ENCODE measurements around the gene MBD6. TPM values are rescaled to one million over a fixed set of nuclear protein-coding genes. Genes with fewer than 3 reads are reported as not detected.

MBD6 gene
- total and polyA plus RNA-seq, 2 of the 4 experiments (the other 2 are of a cell fraction): 0.90 to 9.3 TPM

GRCh38 chr12:57558864-57559263 lies 36.2 kb downstream of the MBD6 start:
- CTCF ChIA-PET: interaction anchor here (0.9 kb wide), 1 partner anchor 24 kb away, joined by 3 read pairs; no protein-coding TSS in a partner anchor

More at GRCh38 chr12:57558864-57559263, 36.2 kb downstream of the MBD6 start:
- Histone ChIP-seq H2AFZ (replicated peaks; ENCODE audit: low read length, poor library complexity) (no peak overlapping the region), H3K4ac (ENCODE audit: low read depth, low read length) (no peak overlapping the region), H3K36me3 (ENCODE audit: control insufficient read depth, insufficient read depth, low read length) (no peaks in the 10 kb centered on the region), H3K9me1 (ENCODE audit: insufficient read depth, low read length) (no peaks in the 10 kb centered on the region), H2AK9ac (replicated peaks; ENCODE audit: low read depth, low read length, poor library complexity) (no peak overlapping the region), H3K23ac (ENCODE audit: low read depth, low read length) (no peak overlapping the region), H3K27me3 (ENCODE audit: control insufficient read depth, insufficient read depth, low read length) (peaks cover 9% of the 10 kb centered on the region), H4K5ac (ENCODE audit: low read depth, low read length) (no peak overlapping the region), H4K8ac (ENCODE audit: low read depth in 2 of 2, low read length in 2 of 2) (no peak overlapping the region), H2AK5ac (ENCODE audit: low read depth, low read length) (no peak overlapping the region), H3K27ac (ENCODE audit: insufficient read depth, low read length) (no peak overlapping the region), H2BK120ac (ENCODE audit: low read depth, low read length) (no peak overlapping the region), H3K79me1 (ENCODE audit: low read depth in 1 of 2, low read length in 2 of 2) (no peaks in the 10 kb centered on the region), H3K18ac (ENCODE audit: low read depth, low read length) (no peak overlapping the region), H2BK15ac (ENCODE audit: low read depth, low read length) (no peak overlapping the region), H4K91ac (ENCODE audit: insufficient read depth, low read depth, low read length) (no peak overlapping the region), H3K14ac (replicated peaks; ENCODE audit: low read depth, low read length) (no peak overlapping the region), H3K9me3 (ENCODE audit: control insufficient read depth, insufficient read depth, low read length) (no peaks in the 10 kb centered on the region), H3K4me1 (ENCODE audit: control insufficient read depth, insufficient read depth, low read length) (no peaks in the 10 kb centered on the region), H3K9ac (ENCODE audit: low read depth, low read length) (no peak overlapping the region), H2BK20ac (ENCODE audit: low read depth, low read length) (no peak overlapping the region), H3K4me3 (ENCODE audit: insufficient read depth, low read depth, low read length) (no peak overlapping the region), H3K56ac (ENCODE audit: extremely low read depth, insufficient read depth, low read length) (no peak overlapping the region), H2BK5ac (ENCODE audit: low read depth, low read length, poor library complexity, severe bottlenecking) (no peak overlapping the region), H4K20me1 (ENCODE audit: insufficient read depth, low read length) (no peaks in the 10 kb centered on the region), H3K4me2 (ENCODE audit: low read depth, low read length) (no peak overlapping the region)
- ATAC-seq (ENCODE audit: low read depth) (no peak), DNase-seq (no peak)
- in situ Hi-C loops (cut with MboI; ENCODE audit: low sequenced_read_pairs) (no loop called here), intact Hi-C loops (cut with micrococcal nuclease) (no loop called here), dilution Hi-C loops (cut with HindIII; ENCODE audit: low sequenced_read_pairs, unreplicated experiment) (loop anchor here (25.0 kb wide), 1 partner anchor 103 kb away; no protein-coding TSS in a partner anchor)
- WGBS, 2 experiments (ENCODE audit: extremely low coverage in 2 of 2, insufficient read length in 1 of 2): 20% methylated on average over 1 of the region's 4 CpGs; no CpG with 5 or more reads in 1 of the 2 experiments
- BruUV-seq (replicated peaks): no TSS peak
- TF ChIP-seq MAFK (IDR thresholded peaks at IDR 0.05; ENCODE audit: low read depth, low read length) (no peak), CEBPB (IDR thresholded peaks at IDR 0.05; ENCODE audit: low read depth, low read length) (no peak), MAZ (IDR thresholded peaks at IDR 0.05; ENCODE audit: borderline replicate concordance, low read depth, low read length) (no peak), CTCF (conservative IDR thresholded peaks at IDR 0.05; ENCODE audit: low read depth, low read length) (no peak), CHD1 (IDR thresholded peaks at IDR 0.05; ENCODE audit: low read depth, low read length) (no peak), MXI1 (IDR thresholded peaks at IDR 0.05; ENCODE audit: borderline replicate concordance, low read depth, low read length) (no peak), NFE2L2 (IDR thresholded peaks at IDR 0.05; ENCODE audit: low read depth, low read length) (no peak), SMC3 (IDR thresholded peaks at IDR 0.05; ENCODE audit: low read depth, low read length) (no peak), RCOR1 (IDR thresholded peaks at IDR 0.05; ENCODE audit: insufficient replicate concordance, low read length) (no peak)
- TF ChIP-seq, protein P1, sequence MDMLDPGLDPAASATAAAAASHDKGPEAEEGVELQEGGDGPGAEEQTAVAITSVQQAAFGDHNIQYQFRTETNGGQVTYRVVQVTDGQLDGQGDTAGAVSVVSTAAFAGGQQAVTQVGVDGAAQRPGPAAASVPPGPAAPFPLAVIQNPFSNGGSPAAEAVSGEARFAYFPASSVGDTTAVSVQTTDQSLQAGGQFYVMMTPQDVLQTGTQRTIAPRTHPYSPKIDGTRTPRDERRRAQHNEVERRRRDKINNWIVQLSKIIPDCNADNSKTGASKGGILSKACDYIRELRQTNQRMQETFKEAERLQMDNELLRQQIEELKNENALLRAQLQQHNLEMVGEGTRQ (IDR thresholded peaks at IDR 0.05; ENCODE audit: low read depth, low read length): no peak
- POLR2A ChIA-PET (ENCODE audit: unreplicated experiment): no interaction called here
